ENCODE data around the gene GLYATL3. TPM values are rescaled to one million over a fixed set of nuclear protein-coding genes. Genes with fewer than 3 reads are reported as not detected.
A peak's percentile ranks its signal among the peaks of the same experiment; 100 is the strongest.
"Not testable (repeated sequence)": the region's sequence is repeated elsewhere in the genome, so short reads cannot be mapped to it uniquely, and the experiment has no call there.

Gene GLYATL3
- not detected for total RNA-seq
- long read RNA-seq, donor 1, result 0 reads
- long read RNA-seq, donor 2, result 0 reads

GRCh38 chr6:49499623-49500022 lies at the start of gene GLYATL3:
Gene GLYATL3, plus strand, starts transcription at chr6:49499923. Its CDS starts 12,068 bp downstream, at chr6:49511991.
- intact Hi-C loops (cut with DNase I), result no loop called here
- no peak for DNase-seq (ENCODE audit: low spot score)

DNA sequence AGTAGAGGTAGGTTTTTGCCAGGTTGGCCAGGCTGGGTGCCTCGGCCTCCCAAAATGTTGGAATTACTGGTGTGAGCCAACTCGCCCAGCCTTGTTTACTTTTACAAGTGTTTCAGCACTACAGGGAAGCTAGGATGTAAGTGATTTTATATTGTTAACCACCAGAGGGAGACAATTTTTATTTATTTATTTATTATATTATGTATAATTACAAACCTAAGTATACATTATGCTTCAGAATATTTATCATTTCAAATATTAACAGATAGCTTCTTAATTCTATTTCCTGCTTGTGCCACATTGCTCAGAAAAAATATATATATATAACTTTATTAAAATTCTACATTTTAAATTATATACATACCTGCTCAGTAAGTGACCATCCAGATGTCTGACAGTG lies 46.5 kb upstream of the GLYATL3 start:
- intact Hi-C loops (cut with DNase I), result no loop called here
- DNase-seq (ENCODE audit: low spot score), result no peak

DNA sequence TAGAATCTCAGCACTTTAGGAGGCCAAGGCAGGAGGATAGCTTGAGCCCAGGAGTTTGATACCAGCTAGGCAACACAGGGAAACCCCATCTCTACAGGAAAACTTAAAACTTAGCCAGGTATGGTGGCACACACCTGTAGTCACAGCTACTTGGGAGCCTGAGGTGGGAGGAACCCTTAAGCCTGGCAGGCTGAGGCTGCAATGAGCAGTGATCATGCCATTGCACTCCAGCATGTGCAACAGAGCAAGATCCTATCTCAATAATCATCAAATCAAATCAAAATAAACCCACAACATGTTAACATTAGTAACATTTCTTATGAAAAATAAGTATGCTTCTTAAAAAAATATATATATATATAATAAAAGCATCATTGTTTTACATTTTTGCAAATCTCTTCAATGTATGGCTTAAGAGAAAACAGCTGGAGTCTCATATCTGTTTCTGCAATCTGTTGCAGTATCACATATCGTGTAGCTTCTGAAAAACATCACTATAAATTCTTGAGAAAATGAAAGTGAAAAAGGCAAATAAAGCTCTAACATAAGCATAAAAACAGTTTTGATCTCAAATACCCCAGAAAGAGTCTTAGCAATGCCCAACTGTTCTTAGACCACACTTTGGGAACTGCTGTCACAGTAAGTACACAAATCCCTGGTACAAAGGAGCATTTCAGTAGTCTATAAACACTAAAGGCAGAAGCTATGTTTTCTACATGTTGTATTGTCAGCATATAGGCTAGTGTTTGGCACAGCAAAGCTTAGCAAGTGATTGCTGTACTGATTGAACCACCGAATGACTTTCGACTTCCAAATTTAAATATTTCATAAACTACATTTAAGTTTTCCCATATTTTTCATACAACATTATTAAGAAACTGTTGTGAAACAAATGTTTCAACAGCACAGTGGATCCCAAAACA lies 44.7 kb upstream of the GLYATL3 start:
- intact Hi-C loops (cut with DNase I), result no loop called here
- no peak for DNase-seq (ENCODE audit: low spot score)

DNA sequence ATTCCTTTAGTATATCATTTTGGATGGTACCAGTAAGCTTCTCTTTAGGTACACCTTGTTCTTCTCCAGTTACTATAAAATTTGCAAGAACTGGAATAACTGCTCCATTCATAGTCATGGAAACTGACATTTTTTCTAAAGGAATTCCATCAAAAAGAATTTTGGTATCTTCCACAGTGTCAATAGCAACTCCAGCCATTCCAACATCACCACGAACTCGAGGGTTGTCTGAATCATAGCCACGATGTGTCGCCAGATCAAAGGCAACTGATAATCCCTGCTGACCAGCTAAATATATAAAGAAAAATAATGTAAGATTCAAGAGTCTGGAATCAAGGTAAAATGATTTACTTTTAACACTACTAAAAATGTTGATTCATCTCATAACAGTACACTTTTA lies 42.0 kb upstream of the GLYATL3 start:
- intact Hi-C loops (cut with DNase I), result no loop called here
- DNase-seq (ENCODE audit: low spot score), result no peak

- no peak for DNase-seq (ENCODE audit: low spot score)
- intact Hi-C loops (cut with DNase I), result no loop called here
Measured at GRCh38 chr6:49462071-49462470, 37.7 kb upstream of the GLYATL3 start.

DNA sequence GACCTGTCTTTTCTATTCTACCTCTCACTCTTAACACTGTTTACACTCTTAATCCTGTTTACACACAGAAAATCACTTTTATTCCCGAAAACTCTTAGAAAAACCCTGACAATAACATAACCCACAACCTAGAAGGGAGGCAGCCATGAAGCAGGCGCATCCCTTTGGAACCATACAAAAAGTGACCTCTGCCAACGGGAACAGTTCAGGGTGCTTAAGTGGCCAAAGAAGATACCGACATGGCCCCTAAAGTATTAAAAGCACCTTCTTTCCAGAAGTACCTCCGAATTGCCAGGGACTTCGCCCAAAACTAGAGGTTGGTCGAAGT lies 37.2 kb upstream of the GLYATL3 start:
- DNase-seq (ENCODE audit: low spot score), result no peak
- intact Hi-C loops (cut with DNase I), result no loop called here

- intact Hi-C loops (cut with DNase I), result no loop called here
- DNase-seq (ENCODE audit: low spot score), result peak; percentile 97
Measured at GRCh38 chr6:49462927-49463611, 36.7 kb upstream of the GLYATL3 start, which contains the start of the genes CENPQ and MMUT. Gene CENPQ, plus strand, starts transcription at chr6:49463370. Its CDS starts 6,807 bp downstream, at chr6:49470177. Gene MMUT, minus strand, starts transcription at chr6:49463253. Its CDS starts 3,787 bp downstream, at chr6:49459466.

- no peak for DNase-seq (ENCODE audit: low spot score)
- intact Hi-C loops (cut with DNase I), result no loop called here
Measured at GRCh38 chr6:49463612-49463967, 36.1 kb upstream of the GLYATL3 start.

- intact Hi-C loops (cut with DNase I), result loop anchor here in 1 of 2 donors (5.0 kb wide), 1 partner anchor 377 kb away; no protein-coding TSS in a partner anchor
- DNase-seq (ENCODE audit: low spot score), result no peak
Measured at GRCh38 chr6:49464691-49465090, 35.0 kb upstream of the GLYATL3 start.

- intact Hi-C loops (cut with DNase I), result loop anchor here in 1 of 2 donors (5.0 kb wide), 1 partner anchor 381 kb away; no protein-coding TSS in a partner anchor
- DNase-seq (ENCODE audit: low spot score), result no peak
Measured at GRCh38 chr6:49468042-49468441, 31.7 kb upstream of the GLYATL3 start.

DNA sequence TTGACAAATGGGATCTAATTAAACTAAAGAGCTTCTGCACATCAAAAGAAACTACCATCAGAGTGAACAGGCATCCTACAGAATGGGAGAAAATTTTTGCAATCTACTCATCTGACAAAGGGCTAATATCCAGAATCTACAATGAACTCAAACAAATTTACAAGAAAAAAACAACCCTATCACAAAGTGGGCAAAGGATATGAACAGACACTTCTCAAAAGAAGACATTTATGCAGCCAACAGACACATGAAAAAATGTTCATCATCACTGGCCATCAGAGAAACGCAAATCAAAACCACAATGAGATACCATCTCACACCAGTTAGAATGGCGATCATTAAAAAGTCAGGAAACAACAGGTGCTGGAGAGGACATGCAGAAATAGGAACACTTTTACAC lies 23.2 kb upstream of the GLYATL3 start:
- DNase-seq (ENCODE audit: low spot score); intact Hi-C loops (cut with DNase I): not testable (repeated sequence)

DNA sequence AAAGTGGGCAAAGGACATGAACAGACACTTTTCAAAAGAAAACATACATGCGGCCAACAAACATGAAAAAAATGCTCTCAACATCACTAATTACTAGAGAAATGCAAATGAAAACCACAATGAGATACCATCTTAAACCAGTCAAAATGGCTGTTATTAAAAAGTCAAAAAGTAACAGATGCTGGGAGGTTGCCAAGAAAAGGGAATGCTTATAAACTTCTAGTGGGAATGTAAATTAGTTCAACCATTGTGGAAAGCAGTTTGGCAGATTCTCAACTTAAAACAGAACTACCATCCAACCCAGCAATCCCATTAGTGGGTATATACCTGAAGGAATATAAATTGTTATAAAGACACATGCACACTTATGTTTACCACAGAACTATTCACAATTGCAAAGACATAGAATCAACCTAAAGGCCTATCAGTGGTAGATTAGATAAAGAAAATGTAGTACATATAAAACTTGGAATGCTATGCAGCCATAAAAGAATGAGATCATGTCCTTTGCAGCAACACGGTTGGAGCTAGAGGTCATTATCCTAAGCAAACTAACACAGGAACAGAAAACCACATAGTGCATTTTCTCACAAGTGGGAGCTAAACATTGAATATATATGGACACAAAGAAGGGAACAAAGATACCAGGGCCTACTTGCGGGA lies 20.3 kb upstream of the GLYATL3 start:
- intact Hi-C loops (cut with DNase I), result no loop called here
- no peak for DNase-seq (ENCODE audit: low spot score)

DNA sequence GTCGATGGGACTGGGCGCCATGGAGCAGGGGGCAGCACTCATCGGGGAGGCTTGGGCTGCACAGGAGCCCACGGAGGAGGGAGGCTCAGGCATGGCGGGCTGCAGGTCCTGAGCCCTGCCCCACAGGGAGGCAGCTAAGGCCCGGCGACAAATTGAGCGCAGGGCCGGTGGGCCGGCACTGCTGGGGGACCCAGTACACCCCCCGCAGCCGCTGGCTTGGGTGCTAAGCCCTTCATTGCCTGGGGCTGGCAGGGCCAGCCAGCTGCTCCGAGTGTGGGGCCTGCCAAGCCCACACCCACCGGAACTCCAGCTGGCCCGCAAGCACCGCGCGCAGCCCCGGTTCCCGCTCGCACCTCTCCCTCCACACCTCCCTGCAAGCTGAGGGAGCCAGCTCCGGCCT lies 17.9 kb upstream of the GLYATL3 start:
- intact Hi-C loops (cut with DNase I), result not testable (repeated sequence)

GRCh38 chr6:49483380-49483779 lies 16.3 kb upstream of the GLYATL3 start:
- intact Hi-C loops (cut with DNase I); DNase-seq (ENCODE audit: low spot score): not testable (repeated sequence)

More for the DNA sequence above, 17.9 kb upstream of the GLYATL3 start:
- not testable (repeated sequence) for DNase-seq (ENCODE audit: low spot score)

DNA sequence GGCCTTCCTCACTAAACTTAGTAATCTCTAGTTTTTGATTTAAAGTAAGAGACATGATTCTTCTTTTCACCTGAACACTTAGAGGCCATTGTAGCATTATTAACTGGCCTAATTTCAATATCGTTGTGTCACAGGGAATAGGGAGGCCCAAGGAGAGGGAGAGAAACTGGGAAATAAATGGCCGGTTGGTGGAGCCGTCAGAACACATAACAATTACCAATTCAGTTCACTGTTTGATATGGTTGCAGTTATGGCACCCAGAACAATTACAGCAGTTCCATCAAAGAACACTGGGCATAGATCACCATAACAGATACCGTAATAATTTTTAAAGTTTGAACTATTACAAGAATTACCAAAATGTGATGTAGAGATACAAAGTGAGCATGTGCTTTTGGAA lies 9.1 kb upstream of the GLYATL3 start:
- intact Hi-C loops (cut with DNase I), result no loop called here
- DNase-seq (ENCODE audit: low spot score), result no peak

DNA sequence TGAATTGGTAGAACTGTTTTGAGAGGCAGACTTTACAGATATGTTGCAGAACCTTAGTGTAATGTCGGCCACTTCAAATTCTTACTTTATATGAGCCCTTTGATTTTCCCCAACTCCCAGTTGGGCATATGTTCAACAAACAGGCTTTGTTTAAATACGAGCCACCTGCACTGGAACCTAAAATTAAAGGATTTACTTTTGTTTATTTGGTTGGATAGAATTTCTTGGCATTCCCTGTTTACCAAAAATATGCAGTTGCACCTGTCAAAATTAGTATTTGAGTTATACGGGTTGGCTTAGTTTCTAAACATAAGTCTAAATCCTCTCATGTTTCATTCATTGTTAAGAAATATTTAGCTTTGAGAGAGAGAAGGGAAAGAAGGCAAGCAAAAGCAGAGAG lies 2.4 kb upstream of the GLYATL3 start:
- DNase-seq (ENCODE audit: low spot score), result no peak
- intact Hi-C loops (cut with DNase I), result no loop called here

GRCh38 chr6:49499126-49499525 lies 597 bp upstream of the GLYATL3 start:
- intact Hi-C loops (cut with DNase I), result no loop called here

GRCh38 chr6:49504666-49505065 lies 4.9 kb downstream of the GLYATL3 start:
- DNase-seq (ENCODE audit: low spot score), result no peak
- intact Hi-C loops (cut with DNase I), result no loop called here

More at GRCh38 chr6:49499126-49499525, 597 bp upstream of the GLYATL3 start:
- DNase-seq (ENCODE audit: low spot score), result no peak

- no peak for DNase-seq (ENCODE audit: low spot score)
- intact Hi-C loops (cut with DNase I), result no loop called here
Measured at GRCh38 chr6:49506569-49507111, 6.9 kb downstream of the GLYATL3 start.

Measured in posterior vena cava (tissue), 2 donors.